Activated CD8-positive, alpha-beta T cell treated with anti-CD3 and anti-CD28 coated beads for 36 hours (primary cell): ENCODE data around the gene MFSD6L. TPM values are rescaled to one million over a fixed set of nuclear protein-coding genes. Genes with fewer than 3 reads are reported as not detected.

Experiments used
- ATAC-seq: fragments of 200-7000 bp; cut with Tn5 transposase; one replicate; pipeline ENCODE4 v1.10.0; 2021; ENCODE audit warnings: mild to moderate bottlenecking, moderate library complexity
- CTCF ChIA-PET: fragments of 350-600 bp; sonication (Branson Sonifier 250); formaldehyde crosslinking; loops from one replicate; lab custom pipeline; 2021; ENCODE audit warnings: antibody characterized with exemption; lab: Charles Lee
- POLR2A ChIA-PET: fragments of 350-600 bp; sonication (Branson Sonifier 250); formaldehyde crosslinking; loops from one replicate; lab custom pipeline; 2021; ENCODE audit warnings: antibody characterized with exemption; lab: Charles Lee
- DNase-seq: peaks from one replicate; pipeline ENCODE4 v3.0.0-alpha.2; 2020
- H3K27ac Mint-ChIP-seq: one replicate; pipeline ENCODE4 v1.8.0; 2021; ENCODE audit warnings: mild to moderate bottlenecking, mixed read lengths
- H3K27me3 Mint-ChIP-seq: one replicate; pipeline ENCODE4 v1.8.0; 2021; ENCODE audit warnings: mixed read lengths
- H3K36me3 Mint-ChIP-seq: one replicate; pipeline ENCODE4 v1.8.0; 2021; ENCODE audit warnings: low read depth, mixed read lengths
- H3K4me1 Mint-ChIP-seq: one replicate; pipeline ENCODE4 v1.8.0; 2021; ENCODE audit warnings: low read depth, mixed read lengths
- H3K4me3 Mint-ChIP-seq: one replicate; pipeline ENCODE4 v1.8.0; 2021; ENCODE audit warnings: mild to moderate bottlenecking, moderate library complexity, mixed read lengths
- H3K9me3 Mint-ChIP-seq: one replicate; pipeline ENCODE4 v1.8.0; 2021; ENCODE audit warnings: mixed read lengths
- intact Hi-C: fragments of 100-400 bp; cut with micrococcal nuclease; formaldehyde crosslinking; loops from one replicate; pipeline ENCODE4 v1.10.0; 2022
- total RNA-seq, 2 experiments: library from RNA; stranded (reverse); gene quantifications; one replicate each; pipeline ENCODE4 v1.2.3, GENCODE V29; 2021
- TF ChIP-seq, protein P1 (sequence below): fragments of 200-600 bp; IDR thresholded peaks from one replicate; pipeline ENCODE4 v1.8.0; 2022; ENCODE audit warnings: antibody characterized with exemption, mild to moderate bottlenecking

MFSD6L gene
- total RNA-seq, 2 experiments from 2014 or later: 0.20 to 0.22 TPM

DNA sequence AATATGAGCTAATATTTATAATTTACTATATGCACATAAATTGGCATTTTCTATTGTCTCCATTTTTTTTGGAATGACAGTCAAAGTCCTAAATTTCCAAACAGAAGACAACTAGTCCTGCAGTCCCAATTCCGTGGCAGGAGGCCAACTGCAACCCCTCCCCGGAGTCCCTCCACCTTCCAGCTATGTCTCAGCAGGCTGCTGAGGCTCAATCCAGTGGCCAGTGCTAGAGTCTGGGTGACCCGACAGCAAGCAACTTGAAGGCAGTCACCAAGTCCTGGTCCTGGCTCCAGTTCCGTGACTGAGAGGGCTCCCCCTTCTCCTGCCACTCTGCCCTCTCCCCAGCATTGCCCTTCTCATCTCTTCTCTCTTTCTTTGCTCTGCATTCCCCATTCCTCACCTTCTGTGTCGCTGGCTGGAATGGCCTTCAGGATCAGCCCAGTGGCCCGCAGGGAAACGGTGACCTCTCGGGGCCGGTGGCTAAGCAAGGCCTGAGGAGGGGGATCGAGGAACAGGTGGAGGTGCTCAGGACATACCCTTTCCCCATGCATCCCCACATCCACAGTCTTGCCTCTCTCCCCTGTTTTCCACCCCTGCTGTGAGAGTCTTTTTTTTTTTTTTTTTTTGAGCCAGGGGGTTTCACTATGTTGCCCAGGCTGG lies 22.4 kb upstream of the MFSD6L start:
- H3K27ac Mint-ChIP-seq: no peak overlapping the region
- no peaks in the 10 kb centered on the region for H3K9me3 Mint-ChIP-seq
- ChIA-PET POLR2A (no interaction called here), CTCF (interaction anchor here (0.9 to 2.0 kb wide), 5 partner anchors 8 to 177 kb away, joined by 3 to 5 read pairs (median 4); no protein-coding TSS in a partner anchor)
- no peak for DNase-seq
- H3K4me1 Mint-ChIP-seq: no peaks in the 10 kb centered on the region
- no peaks in the 10 kb centered on the region for H3K27me3 Mint-ChIP-seq
- TF ChIP-seq, protein P1, sequence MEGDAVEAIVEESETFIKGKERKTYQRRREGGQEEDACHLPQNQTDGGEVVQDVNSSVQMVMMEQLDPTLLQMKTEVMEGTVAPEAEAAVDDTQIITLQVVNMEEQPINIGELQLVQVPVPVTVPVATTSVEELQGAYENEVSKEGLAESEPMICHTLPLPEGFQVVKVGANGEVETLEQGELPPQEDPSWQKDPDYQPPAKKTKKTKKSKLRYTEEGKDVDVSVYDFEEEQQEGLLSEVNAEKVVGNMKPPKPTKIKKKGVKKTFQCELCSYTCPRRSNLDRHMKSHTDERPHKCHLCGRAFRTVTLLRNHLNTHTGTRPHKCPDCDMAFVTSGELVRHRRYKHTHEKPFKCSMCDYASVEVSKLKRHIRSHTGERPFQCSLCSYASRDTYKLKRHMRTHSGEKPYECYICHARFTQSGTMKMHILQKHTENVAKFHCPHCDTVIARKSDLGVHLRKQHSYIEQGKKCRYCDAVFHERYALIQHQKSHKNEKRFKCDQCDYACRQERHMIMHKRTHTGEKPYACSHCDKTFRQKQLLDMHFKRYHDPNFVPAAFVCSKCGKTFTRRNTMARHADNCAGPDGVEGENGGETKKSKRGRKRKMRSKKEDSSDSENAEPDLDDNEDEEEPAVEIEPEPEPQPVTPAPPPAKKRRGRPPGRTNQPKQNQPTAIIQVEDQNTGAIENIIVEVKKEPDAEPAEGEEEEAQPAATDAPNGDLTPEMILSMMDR: no peak
- no peak overlapping the region for H3K4me3 Mint-ChIP-seq
- no peaks in the 10 kb centered on the region for H3K36me3 Mint-ChIP-seq
- ATAC-seq: no peak
- intact Hi-C loops: no loop called here

GRCh38 chr17:8820311-8821010 lies 21.3 kb upstream of the MFSD6L start:
- intact Hi-C loops: no loop called here
- Mint-ChIP-seq H3K36me3 (no peaks in the 10 kb centered on the region), H3K9me3 (no peaks in the 10 kb centered on the region), H3K4me3 (no peak overlapping the region), H3K4me1 (no peaks in the 10 kb centered on the region), H3K27me3 (no peaks in the 10 kb centered on the region), H3K27ac (no peak overlapping the region)
- ATAC-seq (no peak), DNase-seq (no peak)
- TF ChIP-seq, protein P1: no peak
- ChIA-PET POLR2A (no interaction called here), CTCF (interaction anchor here (0.9 to 2.0 kb wide), 4 partner anchors 9 to 178 kb away, joined by 3 to 5 read pairs (median 4); no protein-coding TSS in a partner anchor)

DNA sequence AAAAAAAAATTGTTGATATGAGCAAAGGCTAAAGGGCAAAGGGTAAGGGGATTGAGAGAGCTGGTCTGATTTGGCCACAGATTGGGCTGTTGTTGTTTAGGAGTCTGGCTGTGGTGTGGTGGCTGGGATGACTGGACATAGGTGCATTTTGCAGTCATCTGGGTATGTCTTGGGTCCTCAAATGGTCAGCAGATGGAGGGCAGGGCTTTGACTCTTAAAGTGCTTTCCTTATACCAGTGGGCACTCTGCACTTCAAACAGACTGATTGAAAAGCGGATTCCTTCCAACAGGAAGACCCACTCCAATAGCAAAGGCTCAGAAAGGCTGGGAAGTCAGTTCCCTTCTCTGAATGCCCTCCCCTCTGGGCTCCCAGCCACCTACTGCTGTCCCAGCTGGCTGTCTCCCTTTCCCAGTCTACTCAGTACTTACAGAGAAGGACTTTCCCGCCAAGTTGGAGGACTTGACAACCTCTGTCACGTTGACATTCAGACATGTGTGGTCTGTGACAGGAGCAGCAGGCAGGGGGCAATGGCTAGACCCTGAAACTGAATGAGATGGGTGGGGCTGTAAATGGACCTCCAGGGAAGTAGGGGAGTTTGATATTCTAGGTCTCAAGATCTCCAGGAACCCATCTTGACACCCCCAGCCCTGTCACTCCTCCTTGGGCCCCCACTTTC lies 19.6 kb upstream of the MFSD6L start:
- H3K27ac Mint-ChIP-seq: no peak overlapping the region

DNA sequence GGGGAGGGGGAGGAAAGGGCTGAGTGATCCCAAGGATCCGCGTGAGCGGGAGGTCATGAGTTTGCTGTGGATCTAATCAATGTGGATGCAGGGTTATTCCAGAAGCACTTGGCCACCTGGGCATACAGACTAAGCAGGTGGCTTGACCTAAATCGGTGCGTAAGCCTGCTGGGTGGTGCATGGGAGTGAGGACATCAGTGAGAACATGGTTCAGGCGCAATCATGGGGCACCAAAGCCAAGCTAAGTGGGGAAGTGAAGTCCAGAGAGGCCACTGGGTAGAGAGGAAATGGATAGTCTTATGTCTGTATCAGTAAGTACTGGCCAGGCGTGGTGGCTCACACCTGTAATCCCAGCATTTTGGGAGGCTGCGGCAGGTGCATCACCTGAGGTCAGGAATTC lies 18.9 kb upstream of the MFSD6L start:
- no peaks in the 10 kb centered on the region for H3K36me3 Mint-ChIP-seq
- POLR2A ChIA-PET: no interaction called here
- intact Hi-C loops: no loop called here
- no peak for ATAC-seq
- DNase-seq: no peak
- H3K27me3 Mint-ChIP-seq: no peaks in the 10 kb centered on the region
- no peaks in the 10 kb centered on the region for H3K4me1 Mint-ChIP-seq
- no peak overlapping the region for H3K27ac Mint-ChIP-seq
- H3K9me3 Mint-ChIP-seq: no peaks in the 10 kb centered on the region
- CTCF ChIA-PET: no interaction called here
- TF ChIP-seq, protein P1: no peak
- no peak overlapping the region for H3K4me3 Mint-ChIP-seq

More for the DNA sequence above, 19.6 kb upstream of the MFSD6L start:
- intact Hi-C loops: no loop called here
- Mint-ChIP-seq H3K4me3 (no peak overlapping the region), H3K4me1 (no peaks in the 10 kb centered on the region), H3K27me3 (no peaks in the 10 kb centered on the region), H3K36me3 (no peaks in the 10 kb centered on the region), H3K9me3 (no peaks in the 10 kb centered on the region)
- TF ChIP-seq, protein P1: no peak
- POLR2A ChIA-PET: no interaction called here
- ATAC-seq (no peak), DNase-seq (no peak)
- CTCF ChIA-PET: no interaction called here
